ENCODE measurements around the gene LRIG2. TPM values are rescaled to one million over a fixed set of nuclear protein-coding genes. Genes with fewer than 3 reads are reported as not detected.
A peak's percentile ranks its signal among the peaks of the same experiment; 100 is the strongest.

The LRIG2 gene
- total RNA-seq, 1 experiment from 2014 or later, result 22.5 TPM

GRCh38 chr1:113123737-113124136 lies 50.7 kb downstream of the LRIG2 start:
- Mint-ChIP-seq H3K36me3 (peaks cover 80% of the 10 kb centered on the region), H3K27me3 (ENCODE audit: low read depth) (no peaks in the 10 kb centered on the region), H3K4me3 (no peak overlapping the region), H3K4me1 (no peaks in the 10 kb centered on the region), H3K27ac (no peak overlapping the region), H3K9me3 (no peaks in the 10 kb centered on the region)
- TF ChIP-seq TEAD1 (CRISPR knock-in tag; IDR thresholded peaks at IDR 0.05) (no peak), NR2C2 (CRISPR knock-in tag; IDR thresholded peaks at IDR 0.05) (no peak)
- POLR2A ChIA-PET, result no interaction called here
- DNase-seq (ENCODE audit: low spot score) (no peak), ATAC-seq (no peak)
- CTCF ChIA-PET, result no interaction called here

- CTCF ChIA-PET, result no interaction called here
Observed at GRCh38 chr1:113124366-113124765, 51.4 kb downstream of the LRIG2 start.

GRCh38 chr1:113125517-113125916 lies 52.5 kb downstream of the LRIG2 start:
- no peak for ATAC-seq
- POLR2A ChIA-PET, result no interaction called here
- H3K27ac Mint-ChIP-seq, result peak overlapping the region; percentile 9; the same call in 1 of the 2 replicates

More at GRCh38 chr1:113124366-113124765, 51.4 kb downstream of the LRIG2 start:
- ATAC-seq (no peak), DNase-seq (ENCODE audit: low spot score) (no peak)
- TF ChIP-seq PRDM15 (CRISPR knock-in tag; IDR thresholded peaks at IDR 0.05) (no peak), ELF4 (CRISPR knock-in tag; IDR thresholded peaks at IDR 0.05; ENCODE audit: low read depth) (no peak), ZNF416 (CRISPR knock-in tag; IDR thresholded peaks at IDR 0.05) (no peak)
- H3K36me3 Mint-ChIP-seq, result peaks cover 75% of the 10 kb centered on the region
- H3K27ac Mint-ChIP-seq, result no peak overlapping the region
- POLR2A ChIA-PET, result no interaction called here
- no peaks in the 10 kb centered on the region for H3K9me3 Mint-ChIP-seq
- H3K4me3 Mint-ChIP-seq, result no peak overlapping the region
- H3K4me1 Mint-ChIP-seq, result peaks cover 2% of the 10 kb centered on the region
- H3K27me3 Mint-ChIP-seq (ENCODE audit: low read depth), result no peaks in the 10 kb centered on the region

GRCh38 chr1:113126207-113126606 lies 53.2 kb downstream of the LRIG2 start:
- TF ChIP-seq RORB (CRISPR knock-in tag; IDR thresholded peaks at IDR 0.05) (no peak), ZNF317 (CRISPR knock-in tag; IDR thresholded peaks at IDR 0.05; ENCODE audit: borderline replicate concordance, low read depth) (no peak), ETV6 (CRISPR knock-in tag; IDR thresholded peaks at IDR 0.05) (no peak), EMX1 (CRISPR knock-in tag; IDR thresholded peaks at IDR 0.05) (no peak), NFYB (CRISPR knock-in tag; conservative IDR thresholded peaks at IDR 0.05; ENCODE audit: low read depth) (no peak), HMGXB4 (CRISPR knock-in tag; IDR thresholded peaks at IDR 0.05) (no peak), FOXJ3 (CRISPR knock-in tag; IDR thresholded peaks at IDR 0.05; ENCODE audit: borderline replicate concordance) (no peak), MLX (CRISPR knock-in tag; IDR thresholded peaks at IDR 0.05) (no peak), TEAD4 (CRISPR knock-in tag; IDR thresholded peaks at IDR 0.05) (no peak), CREM (CRISPR knock-in tag; IDR thresholded peaks at IDR 0.05) (no peak), ZNF138 (CRISPR knock-in tag; conservative IDR thresholded peaks at IDR 0.05) (no peak), E2F4 (CRISPR knock-in tag; IDR thresholded peaks at IDR 0.05; ENCODE audit: borderline replicate concordance, low read depth) (no peak), NR3C1 (CRISPR knock-in tag; conservative IDR thresholded peaks at IDR 0.05; ENCODE audit: low read depth) (no peak), TCF7 (CRISPR knock-in tag; IDR thresholded peaks at IDR 0.05; ENCODE audit: low read depth) (no peak)
- Mint-ChIP-seq H3K4me1 (peaks cover 12% of the 10 kb centered on the region), H3K9me3 (no peaks in the 10 kb centered on the region), H3K36me3 (peaks cover 60% of the 10 kb centered on the region), H3K27me3 (ENCODE audit: low read depth) (no peaks in the 10 kb centered on the region), H3K27ac (no peak overlapping the region; the same call in 1 of the 2 replicates), H3K4me3 (no peak overlapping the region)
- POLR2A ChIA-PET, result no interaction called here
- CTCF ChIA-PET, result no interaction called here
- DNase-seq (ENCODE audit: low spot score), result no peak
- no peak for ATAC-seq

More at GRCh38 chr1:113125517-113125916, 52.5 kb downstream of the LRIG2 start:
- TF ChIP-seq PRRX2 (CRISPR knock-in tag; IDR thresholded peaks at IDR 0.05), result no peak
- no peak for TF ChIP-seq ZNF138 (CRISPR knock-in tag; conservative IDR thresholded peaks at IDR 0.05)
- no peak for TF ChIP-seq CREB1 (CRISPR knock-in tag; IDR thresholded peaks at IDR 0.05)
- no peak for TF ChIP-seq ZNF121 (CRISPR knock-in tag; IDR thresholded peaks at IDR 0.05)
- no peak for TF ChIP-seq ZNF232 (CRISPR knock-in tag; IDR thresholded peaks at IDR 0.05)
- no peak for TF ChIP-seq JAZF1 (CRISPR knock-in tag; IDR thresholded peaks at IDR 0.05)
- no peak for TF ChIP-seq IRF2 (CRISPR knock-in tag; IDR thresholded peaks at IDR 0.05; ENCODE audit: borderline replicate concordance, low read depth)
- TF ChIP-seq ZNF416 (CRISPR knock-in tag; IDR thresholded peaks at IDR 0.05), result no peak
- TF ChIP-seq MXD4 (CRISPR knock-in tag; IDR thresholded peaks at IDR 0.05; ENCODE audit: borderline replicate concordance), result no peak
- Mint-ChIP-seq H3K27me3 (ENCODE audit: low read depth) (no peaks in the 10 kb centered on the region), H3K4me3 (no peak overlapping the region), H3K36me3 (peaks cover 64% of the 10 kb centered on the region), H3K4me1 (peaks cover 12% of the 10 kb centered on the region), H3K9me3 (no peaks in the 10 kb centered on the region)
- DNase-seq (ENCODE audit: low spot score), result no peak
- CTCF ChIA-PET, result no interaction called here

All from WTC11 (cell line).